Keratinocyte (primary cell): ENCODE results near the gene CD3G. TPM values are rescaled to one million over a fixed set of nuclear protein-coding genes. Genes with fewer than 3 reads are reported as not detected.

Source experiments
- DNase-seq: peaks from one replicate; pipeline ENCODE4 v3.0.0-alpha.2; 2011; ENCODE audit warnings: low read depth, missing footprints, low spot score
- FAIRE-seq: peaks from 2 replicates; lab custom pipeline; 2011; peaks lifted over from hg19 to GRCh38; lab: Jason Lieb, UNC
- H2AFZ ChIP-seq: 2 replicates; pipeline ENCODE4 v1.6.0; 2012; ENCODE audit warnings: low read length, control low read depth, inconsistent platforms; ENCODE audit not compliant: control insufficient read depth
- H3K27ac ChIP-seq: 2 replicates; pipeline ENCODE4 v1.5.1; 2011; ENCODE audit warnings: low read length; ENCODE audit not compliant: control insufficient read depth, insufficient read depth
- H3K27me3 ChIP-seq: 3 replicates; pipeline ENCODE4 v1.6.0; 2011; ENCODE audit warnings: low read length; ENCODE audit not compliant: control insufficient read depth, insufficient read depth; ENCODE audit errors: extremely low read depth
- H3K36me3 ChIP-seq, 2 experiments: 2 replicates in 1 of 2; 3 replicates in 1 of 2; pipeline ENCODE4 v1.5.1; 2011; ENCODE audit warnings: low read length in 2 of 2, mild to moderate bottlenecking in 1 of 2; ENCODE audit not compliant: control insufficient read depth in 2 of 2, insufficient read depth in 2 of 2; ENCODE audit errors: extremely low read depth in 1 of 2
- H3K4me1 ChIP-seq: 3 replicates; pipeline ENCODE4 v1.5.1; 2011; ENCODE audit warnings: low read length; ENCODE audit not compliant: control insufficient read depth, insufficient read depth; ENCODE audit errors: extremely low read depth
- H3K4me2 ChIP-seq: 3 replicates; pipeline ENCODE4 v1.6.0; 2011; ENCODE audit warnings: low read depth, low read length; ENCODE audit not compliant: control insufficient read depth, insufficient read depth; ENCODE audit errors: extremely low read depth
- H3K4me3 ChIP-seq, 3 experiments: fragments of 200-600 bp in 1 of 3; sonication (generic) in 1 of 3; 2 replicates in 2 of 3; 3 replicates in 1 of 3; pipeline ENCODE4 v1.5.1; 2011 to 2016; ENCODE audit warnings: low read length in 3 of 3, mild to moderate bottlenecking in 3 of 3, control low read depth in 2 of 3, inconsistent platforms in 1 of 3, low read depth in 1 of 3, mixed read lengths in 1 of 3, mixed run types in 1 of 3, moderate library complexity in 1 of 3; ENCODE audit not compliant: control insufficient read depth in 2 of 3, insufficient read depth in 2 of 3; ENCODE audit errors: extremely low read depth in 1 of 3
- H3K79me2 ChIP-seq: 2 replicates; pipeline ENCODE4 v1.6.0; 2012; ENCODE audit warnings: low read length; ENCODE audit not compliant: control insufficient read depth, insufficient read depth
- H3K9ac ChIP-seq: 3 replicates; pipeline ENCODE4 v1.6.0; 2011; ENCODE audit warnings: low read length; ENCODE audit not compliant: control insufficient read depth, insufficient read depth; ENCODE audit errors: extremely low read depth
- H3K9me1 ChIP-seq: 3 replicates; pipeline ENCODE4 v1.6.0; 2011; ENCODE audit warnings: low read length; ENCODE audit not compliant: control insufficient read depth, insufficient read depth; ENCODE audit errors: extremely low read depth
- H3K9me3 ChIP-seq: 2 replicates; pipeline ENCODE4 v1.5.1; 2012; ENCODE audit warnings: low read depth, low read length; ENCODE audit not compliant: control insufficient read depth
- H4K20me1 ChIP-seq: 3 replicates; pipeline ENCODE4 v1.6.0; 2011; ENCODE audit warnings: low read length; ENCODE audit not compliant: control insufficient read depth, insufficient read depth; ENCODE audit errors: extremely low read depth
- CTCF ChIP-seq, 3 experiments: IDR thresholded peaks in 1 of 3; conservative IDR thresholded peaks in 1 of 3; optimal IDR thresholded peaks in 1 of 3; 2 replicates in 2 of 3; 3 replicates in 1 of 3; pipeline versions ENCODE3 to v1.5.1; 2011; ENCODE audit warnings: low read length in 3 of 3, mild to moderate bottlenecking in 3 of 3, moderate library complexity in 2 of 3, control low read depth in 1 of 3, inconsistent platforms in 1 of 3; ENCODE audit not compliant: insufficient read depth in 2 of 3; ENCODE audit errors: extremely low read depth in 1 of 3
- EZH2 ChIP-seq: IDR thresholded peaks from one replicate; pipeline ENCODE4 v1.6.1; 2012; ENCODE audit warnings: inconsistent platforms, mild to moderate bottlenecking, low read length, moderate library complexity
- dilution Hi-C: fragments of 300-500 bp; cut with MboI; formaldehyde crosslinking; loops from one replicate; pipeline ENCODE4 v1.7.0; 2020; ENCODE audit warnings: low sequenced_read_pairs; ENCODE audit not compliant: extremely low pct_ligation_motif_present
- polyA plus RNA-seq, 5 experiments: library from polyadenylated mRNA; depleted of rRNA in 3 of 5; stranded (reverse) in 3 of 5; stranded (forward) in 1 of 5; unstranded in 1 of 5; fragments of >200 nt; gene quantifications; 1 replicate in 1 of 5; 2 replicates in 3 of 5; 3 replicates in 1 of 5; pipeline versions ENCODE4 v1.2.1 to v1.2.3, GENCODE V29; 2011 to 2012; ENCODE audit warnings: missing spikeins in 2 of 5, low read depth in 1 of 5, low replicate concordance in 1 of 5

CD3G gene
- polyA plus RNA-seq, 1 donor (not counting 4 experiments of a cell fraction or from before 2014, with no cell fraction given) = not detected

- Histone ChIP-seq H3K27me3 (peaks cover 2% of the 10 kb centered on the region), H4K20me1 (no peaks in the 10 kb centered on the region), H3K36me3 (no peaks in the 10 kb centered on the region), H3K9me1 (no peaks in the 10 kb centered on the region), H3K4me1 (peaks cover 7% of the 10 kb centered on the region), H3K4me2 (no peak overlapping the region), H2AFZ (no peak overlapping the region), H3K9ac (no peak overlapping the region), H3K9me3 (no peaks in the 10 kb centered on the region), H3K27ac (no peak overlapping the region), H3K79me2 (no peaks in the 10 kb centered on the region), H3K4me3 (no peak overlapping the region)
- DNase-seq (no peak), FAIRE-seq (no peak)
- TF ChIP-seq CTCF (optimal IDR thresholded peaks at IDR 0.05 in 1 of 3, IDR thresholded peaks at IDR 0.05 in 1 of 3, conservative IDR thresholded peaks at IDR 0.05 in 1 of 3; ENCODE audit: extremely low read depth in 1 of 3, insufficient read depth in 2 of 3, low read length in 3 of 3) = no peak
- TF ChIP-seq EZH2 = no peak
- dilution Hi-C loops = no loop called here
These were observed 4.7 kb upstream of the CD3G start for GRCh38 chr11:118339281-118339961.

- dilution Hi-C loops = no loop called here
- TF ChIP-seq EZH2 (no peak), CTCF (optimal IDR thresholded peaks at IDR 0.05 in 1 of 3, IDR thresholded peaks at IDR 0.05 in 1 of 3, conservative IDR thresholded peaks at IDR 0.05 in 1 of 3; ENCODE audit: extremely low read depth in 1 of 3, insufficient read depth in 2 of 3, low read length in 3 of 3) (no peak)
- H2AFZ ChIP-seq = no peak overlapping the region
- H3K9ac ChIP-seq = no peak overlapping the region
- peaks cover 2% of the 10 kb centered on the region for H3K27me3 ChIP-seq
- no peaks in the 10 kb centered on the region for H4K20me1 ChIP-seq
- no peaks in the 10 kb centered on the region for H3K9me1 ChIP-seq
- no peak overlapping the region for H3K4me3 ChIP-seq
- peaks cover 7% of the 10 kb centered on the region for H3K4me1 ChIP-seq
- H3K4me2 ChIP-seq = no peak overlapping the region
- no peaks in the 10 kb centered on the region for H3K36me3 ChIP-seq
- DNase-seq (no peak), FAIRE-seq (no peak)
- no peak overlapping the region for H3K27ac ChIP-seq
- H3K9me3 ChIP-seq = no peaks in the 10 kb centered on the region
- H3K79me2 ChIP-seq = no peaks in the 10 kb centered on the region
These were observed 3.7 kb upstream of the CD3G start for GRCh38 chr11:118340449-118340848.
